ENCODE results near the gene SPATA19. TPM values are rescaled to one million over a fixed set of nuclear protein-coding genes. Genes with fewer than 3 reads are reported as not detected.

Gene SPATA19
- total RNA-seq, 4 donors from 2014 or later = not detected

DNA sequence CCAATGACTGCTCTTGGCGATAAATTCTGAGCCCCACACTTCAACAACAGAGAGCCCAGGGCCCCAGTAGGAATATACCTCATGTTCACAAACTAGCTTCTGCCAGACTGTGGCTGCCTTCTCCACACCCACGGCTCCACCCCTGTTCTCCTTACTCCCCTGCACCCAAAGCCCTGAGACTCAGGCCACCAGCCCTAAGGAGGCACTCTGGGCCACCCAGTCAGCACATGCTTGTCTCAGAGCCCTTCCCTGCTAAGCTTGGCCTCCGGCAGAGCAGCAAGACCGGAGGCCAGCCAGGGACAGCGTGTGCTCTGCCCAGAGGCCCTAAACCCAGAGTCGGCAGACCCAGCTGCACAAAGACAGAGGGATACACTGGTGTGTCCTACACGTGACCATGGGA is 27.9 kb downstream of the SPATA19 start:
- TF ChIP-seq POLR2A (IDR thresholded peaks at IDR 0.05) (no peak), CTCF (IDR thresholded peaks at IDR 0.05) (no peak)
- Histone ChIP-seq H3K36me3 (no peaks in the 10 kb centered on the region), H3K9me3 (no peaks in the 10 kb centered on the region), H3K4me1 (no peaks in the 10 kb centered on the region), H3K27me3 (no peaks in the 10 kb centered on the region), H3K27ac (no peak overlapping the region), H3K4me3 (no peak overlapping the region)
- no peak for DNase-seq
- intact Hi-C loops (cut with DNase I; ENCODE audit: low total_unique reads) = no loop called here

- H3K27ac ChIP-seq = no peak overlapping the region
- no peaks in the 10 kb centered on the region for H3K9me3 ChIP-seq
- H3K4me1 ChIP-seq = no peaks in the 10 kb centered on the region
- no peaks in the 10 kb centered on the region for H3K36me3 ChIP-seq
- no peak for DNase-seq
- H3K27me3 ChIP-seq = no peaks in the 10 kb centered on the region
- intact Hi-C loops (cut with DNase I; ENCODE audit: low total_unique reads) = no loop called here
- no peak overlapping the region for H3K4me3 ChIP-seq
- TF ChIP-seq CTCF (IDR thresholded peaks at IDR 0.05) (no peak), POLR2A (IDR thresholded peaks at IDR 0.05) (no peak)
Observed at GRCh38 chr11:133816146-133816870, 29.0 kb downstream of the SPATA19 start.

DNA sequence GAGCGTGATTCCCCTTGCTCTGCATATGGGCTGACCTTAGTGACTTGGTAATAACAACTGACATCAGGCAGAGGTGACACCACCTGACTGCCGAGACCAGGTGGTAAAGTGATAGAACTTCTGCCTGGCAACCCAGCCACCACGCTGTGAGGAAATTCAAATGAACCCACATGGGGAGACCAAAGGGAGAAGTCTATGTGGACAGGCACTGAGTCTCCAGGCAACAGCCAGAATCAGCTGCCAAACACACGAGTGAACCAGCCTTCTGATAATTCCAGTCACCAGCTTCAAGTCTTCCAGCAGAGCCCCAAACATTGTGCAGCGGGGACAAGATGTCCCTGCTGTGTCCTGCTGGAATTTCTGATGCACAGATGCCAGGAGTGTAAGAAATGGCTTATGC is 29.7 kb downstream of the SPATA19 start:
- no peaks in the 10 kb centered on the region for H3K4me1 ChIP-seq
- TF ChIP-seq POLR2A (IDR thresholded peaks at IDR 0.05) = no peak
- TF ChIP-seq CTCF (IDR thresholded peaks at IDR 0.05) = no peak
- DNase-seq = no peak

DNA sequence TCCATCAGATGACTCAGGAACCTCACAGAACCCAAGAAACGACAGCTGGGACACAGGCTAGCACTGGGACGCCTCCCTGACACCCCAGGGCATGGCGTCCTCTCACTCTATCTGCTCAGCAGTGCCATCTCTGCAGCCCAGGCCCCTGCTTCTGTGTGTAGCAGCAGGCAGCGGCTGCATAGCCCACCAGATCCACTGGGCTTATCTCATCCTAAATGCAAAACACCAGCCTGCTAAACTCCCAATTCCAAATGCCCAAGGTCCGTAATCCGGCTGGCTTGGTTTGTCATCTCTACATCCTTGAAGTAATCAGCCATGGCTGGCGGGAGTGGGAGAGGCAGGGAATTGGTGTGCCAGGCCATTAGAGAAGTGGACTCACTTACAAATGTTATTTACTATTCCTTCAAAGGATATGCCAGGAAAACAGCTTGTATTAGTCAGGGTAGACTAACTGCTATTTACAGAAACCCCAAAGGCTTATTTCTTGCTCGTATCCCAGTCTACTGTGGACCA is 30.7 kb downstream of the SPATA19 start:
- Histone ChIP-seq H3K4me1 (no peaks in the 10 kb centered on the region), H3K27me3 (no peaks in the 10 kb centered on the region), H3K36me3 (no peaks in the 10 kb centered on the region), H3K4me3 (no peak overlapping the region), H3K27ac (no peak overlapping the region), H3K9me3 (no peaks in the 10 kb centered on the region)
- intact Hi-C loops (cut with DNase I; ENCODE audit: low total_unique reads) = no loop called here
- TF ChIP-seq POLR2A (IDR thresholded peaks at IDR 0.05) (no peak), CTCF (IDR thresholded peaks at IDR 0.05) (no peak)
- DNase-seq = no peak

More for the DNA sequence above, 29.7 kb downstream of the SPATA19 start:
- Histone ChIP-seq H3K27ac (no peak overlapping the region), H3K4me3 (no peak overlapping the region), H3K36me3 (no peaks in the 10 kb centered on the region), H3K9me3 (no peaks in the 10 kb centered on the region), H3K27me3 (no peaks in the 10 kb centered on the region)
- intact Hi-C loops (cut with DNase I; ENCODE audit: low total_unique reads) = no loop called here

DNA sequence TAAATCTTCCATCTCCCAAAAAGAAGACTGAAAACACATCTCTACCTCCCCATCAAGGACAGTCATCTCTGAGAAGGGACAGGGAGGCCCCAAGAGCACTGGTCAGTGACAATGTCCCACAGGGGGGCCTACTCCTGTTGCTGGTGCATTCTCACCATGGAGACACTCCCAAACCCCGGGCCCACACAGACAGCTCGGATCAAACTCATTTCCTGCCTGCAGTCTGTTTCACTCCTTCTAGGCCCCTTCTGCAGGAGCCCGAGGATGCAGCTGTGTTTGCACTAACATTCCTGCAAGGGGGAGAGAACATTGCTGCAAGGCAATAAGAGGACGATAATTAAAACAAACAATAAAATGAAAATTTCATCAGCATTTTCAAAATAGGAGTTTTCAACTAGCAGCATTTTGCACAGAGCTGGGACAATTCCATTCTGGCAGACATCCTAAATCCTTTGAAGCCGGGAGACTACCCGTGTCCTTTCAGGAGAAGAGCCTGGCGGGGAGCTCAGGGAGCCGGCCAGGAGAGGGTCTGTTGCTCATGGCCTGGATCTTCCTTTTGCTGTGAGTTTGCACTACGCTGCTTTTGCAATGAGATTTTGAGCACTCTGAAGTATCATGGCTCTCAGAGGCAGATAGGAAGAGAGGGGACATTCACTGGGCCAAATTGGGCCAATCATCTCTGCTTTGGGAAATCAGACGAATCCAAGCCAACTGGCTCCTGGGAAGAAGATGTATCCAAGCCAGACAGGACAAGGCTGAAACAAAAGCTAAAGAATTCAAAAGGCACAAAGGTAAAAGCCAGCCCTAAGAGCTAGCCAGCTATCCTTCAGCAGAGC is 33.2 kb downstream of the SPATA19 start:
- no peak for DNase-seq
- no peak overlapping the region for H3K4me3 ChIP-seq
- intact Hi-C loops (cut with DNase I; ENCODE audit: low total_unique reads) = no loop called here
- H3K4me1 ChIP-seq = no peaks in the 10 kb centered on the region
- TF ChIP-seq POLR2A (IDR thresholded peaks at IDR 0.05) (no peak), CTCF (IDR thresholded peaks at IDR 0.05) (no peak)
- H3K27ac ChIP-seq = no peak overlapping the region
- no peaks in the 10 kb centered on the region for H3K36me3 ChIP-seq
- no peaks in the 10 kb centered on the region for H3K9me3 ChIP-seq
- no peaks in the 10 kb centered on the region for H3K27me3 ChIP-seq
